KMS-11 (cell line): ENCODE measurements around the gene ALG6.

Experiments
- H2AFZ ChIP-seq: fragments of 200-600 bp; sonication (generic); 2 replicates; pipeline ENCODE4 v1.6.1; 2016; ENCODE audit warnings: antibody characterized with exemption, mixed run types, low read depth
- H3K27ac ChIP-seq: fragments of 200-600 bp; sonication (generic); 2 replicates; pipeline ENCODE4 v1.6.1; 2016; ENCODE audit warnings: mild to moderate bottlenecking, mixed run types
- H3K27me3 ChIP-seq: fragments of 200-600 bp; sonication (generic); 2 replicates; pipeline ENCODE4 v1.6.1; 2017; ENCODE audit warnings: mild to moderate bottlenecking, low read depth, mixed run types, moderate library complexity; ENCODE audit not compliant: insufficient read depth
- H3K36me3 ChIP-seq: fragments of 200-600 bp; sonication (generic); 2 replicates; pipeline ENCODE4 v1.6.1; 2017; ENCODE audit warnings: mild to moderate bottlenecking, mixed run types; ENCODE audit not compliant: insufficient read depth
- H3K4me1 ChIP-seq: fragments of 200-600 bp; sonication (generic); 2 replicates; pipeline ENCODE4 v1.6.1; 2016; ENCODE audit warnings: mild to moderate bottlenecking, low read depth, mixed run types; ENCODE audit not compliant: poor library complexity, severe bottlenecking
- H3K4me2 ChIP-seq: fragments of 200-600 bp; sonication (generic); 2 replicates; pipeline ENCODE4 v1.7.0; 2016; ENCODE audit warnings: mild to moderate bottlenecking, mixed run types
- H3K4me3 ChIP-seq: fragments of 200-600 bp; sonication (generic); IDR thresholded peaks from 2 replicates; pipeline ENCODE4 v1.6.1; 2017; ENCODE audit warnings: low read depth, low read length, mixed read lengths; ENCODE audit not compliant: insufficient read depth
- H3K79me2 ChIP-seq: fragments of 200-600 bp; sonication (generic); 2 replicates; pipeline ENCODE4 v1.6.1; 2016; ENCODE audit warnings: low read depth, mixed run types; ENCODE audit not compliant: insufficient read depth
- H3K9ac ChIP-seq: fragments of 200-600 bp; sonication (generic); 2 replicates; pipeline ENCODE4 v1.6.1; 2016; ENCODE audit warnings: mild to moderate bottlenecking, mixed run types
- H4K20me1 ChIP-seq: fragments of 200-600 bp; sonication (generic); 2 replicates; pipeline ENCODE4 v1.6.1; 2016; ENCODE audit warnings: mild to moderate bottlenecking, mixed run types; ENCODE audit not compliant: insufficient read depth
- TF ChIP-seq, protein P1 (sequence below): fragments of 200-600 bp; sonication (generic); conservative IDR thresholded peaks from 2 replicates; pipeline ENCODE4 v1.6.1; 2017; ENCODE audit warnings: low read depth, mild to moderate bottlenecking, antibody characterized with exemption, low read length, moderate library complexity, mixed read lengths

The ALG6 gene

GRCh38 chr1:63405021-63405420 is 37.6 kb downstream of the ALG6 start:
- Histone ChIP-seq H3K27ac (no peak overlapping the region), H3K4me1 (peaks cover 3% of the 10 kb centered on the region), H2AFZ (no peak overlapping the region), H3K4me2 (no peak overlapping the region), H4K20me1 (no peaks in the 10 kb centered on the region), H3K79me2 (no peaks in the 10 kb centered on the region), H3K27me3 (no peaks in the 10 kb centered on the region), H3K36me3 (no peaks in the 10 kb centered on the region), H3K4me3 (no peak overlapping the region), H3K9ac (no peak overlapping the region)
- TF ChIP-seq, protein P1, sequence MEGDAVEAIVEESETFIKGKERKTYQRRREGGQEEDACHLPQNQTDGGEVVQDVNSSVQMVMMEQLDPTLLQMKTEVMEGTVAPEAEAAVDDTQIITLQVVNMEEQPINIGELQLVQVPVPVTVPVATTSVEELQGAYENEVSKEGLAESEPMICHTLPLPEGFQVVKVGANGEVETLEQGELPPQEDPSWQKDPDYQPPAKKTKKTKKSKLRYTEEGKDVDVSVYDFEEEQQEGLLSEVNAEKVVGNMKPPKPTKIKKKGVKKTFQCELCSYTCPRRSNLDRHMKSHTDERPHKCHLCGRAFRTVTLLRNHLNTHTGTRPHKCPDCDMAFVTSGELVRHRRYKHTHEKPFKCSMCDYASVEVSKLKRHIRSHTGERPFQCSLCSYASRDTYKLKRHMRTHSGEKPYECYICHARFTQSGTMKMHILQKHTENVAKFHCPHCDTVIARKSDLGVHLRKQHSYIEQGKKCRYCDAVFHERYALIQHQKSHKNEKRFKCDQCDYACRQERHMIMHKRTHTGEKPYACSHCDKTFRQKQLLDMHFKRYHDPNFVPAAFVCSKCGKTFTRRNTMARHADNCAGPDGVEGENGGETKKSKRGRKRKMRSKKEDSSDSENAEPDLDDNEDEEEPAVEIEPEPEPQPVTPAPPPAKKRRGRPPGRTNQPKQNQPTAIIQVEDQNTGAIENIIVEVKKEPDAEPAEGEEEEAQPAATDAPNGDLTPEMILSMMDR, result no peak

DNA sequence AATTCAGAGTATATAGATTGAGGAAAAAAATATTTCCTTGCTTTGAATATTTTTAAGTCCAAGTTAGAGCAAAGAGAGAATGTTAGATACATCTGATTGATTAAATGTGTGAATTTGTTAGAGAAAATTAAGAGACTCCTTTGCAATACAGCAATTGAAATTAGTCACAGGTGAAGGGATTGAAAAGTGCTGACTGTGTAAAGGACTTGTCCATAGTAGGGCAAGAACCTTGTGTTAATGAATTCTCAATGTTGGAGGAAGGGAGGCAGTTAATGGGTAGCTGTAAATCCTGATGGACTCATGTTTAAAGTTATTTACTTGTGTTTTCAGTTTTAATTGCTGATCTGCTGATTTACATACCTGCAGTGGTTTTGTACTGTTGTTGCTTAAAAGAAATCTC is 38.6 kb downstream of the ALG6 start:
- H2AFZ ChIP-seq, result no peak overlapping the region
- H3K4me1 ChIP-seq, result peaks cover 3% of the 10 kb centered on the region
- no peaks in the 10 kb centered on the region for H4K20me1 ChIP-seq
- no peaks in the 10 kb centered on the region for H3K79me2 ChIP-seq
- H3K9ac ChIP-seq, result no peak overlapping the region
- TF ChIP-seq, protein P1, result no peak
- H3K27ac ChIP-seq, result no peak overlapping the region
- H3K4me3 ChIP-seq, result no peak overlapping the region
- H3K36me3 ChIP-seq, result no peaks in the 10 kb centered on the region
- H3K27me3 ChIP-seq, result no peaks in the 10 kb centered on the region
- H3K4me2 ChIP-seq, result no peak overlapping the region

DNA sequence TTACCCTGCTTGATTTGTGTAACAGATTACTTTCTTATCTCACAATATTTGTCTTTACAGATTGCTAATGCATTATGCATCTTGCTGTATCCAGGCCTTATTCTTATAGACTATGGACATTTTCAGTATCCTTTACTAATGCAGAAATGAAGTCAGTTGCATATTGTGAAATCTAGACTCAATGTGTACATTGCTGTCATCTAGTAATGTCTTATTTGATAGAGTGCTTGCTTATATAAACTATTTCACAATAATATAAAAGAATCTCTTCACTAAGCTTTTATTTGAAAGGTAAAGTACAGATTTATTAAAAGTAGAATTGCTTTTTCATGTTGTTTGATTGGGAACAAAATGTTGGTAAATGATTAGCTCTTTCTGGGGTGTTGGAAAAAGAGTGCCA is 39.6 kb downstream of the ALG6 start:
- H3K4me3 ChIP-seq, result no peak overlapping the region
- no peaks in the 10 kb centered on the region for H3K36me3 ChIP-seq

GRCh38 chr1:63408331-63408730 is 40.9 kb downstream of the ALG6 start:
- Histone ChIP-seq H3K9ac (no peak overlapping the region), H3K27me3 (no peaks in the 10 kb centered on the region), H2AFZ (no peak overlapping the region), H3K4me2 (no peak overlapping the region), H3K4me3 (no peak overlapping the region), H3K79me2 (no peaks in the 10 kb centered on the region), H3K27ac (no peak overlapping the region), H3K4me1 (peaks cover 2% of the 10 kb centered on the region), H4K20me1 (no peaks in the 10 kb centered on the region), H3K36me3 (no peaks in the 10 kb centered on the region; the same call in 1 of the 2 replicates)
- TF ChIP-seq, protein P1, result no peak

More for the DNA sequence above, 39.6 kb downstream of the ALG6 start:
- peaks cover 3% of the 10 kb centered on the region for H3K4me1 ChIP-seq
- no peak overlapping the region for H2AFZ ChIP-seq
- H3K79me2 ChIP-seq, result no peaks in the 10 kb centered on the region
- no peak overlapping the region for H3K9ac ChIP-seq
- H4K20me1 ChIP-seq, result no peaks in the 10 kb centered on the region
- H3K4me2 ChIP-seq, result no peak overlapping the region
- no peaks in the 10 kb centered on the region for H3K27me3 ChIP-seq
- no peak overlapping the region for H3K27ac ChIP-seq
- TF ChIP-seq, protein P1, result no peak
